Measurements from ENCODE around the gene MARK1. TPM values are rescaled to one million over a fixed set of nuclear protein-coding genes. Genes with fewer than 3 reads are reported as not detected.

MARK1 gene
- total RNA-seq, 6 experiments from 2014 or later: 0.06 to 0.53 (median 0.24) TPM

DNA sequence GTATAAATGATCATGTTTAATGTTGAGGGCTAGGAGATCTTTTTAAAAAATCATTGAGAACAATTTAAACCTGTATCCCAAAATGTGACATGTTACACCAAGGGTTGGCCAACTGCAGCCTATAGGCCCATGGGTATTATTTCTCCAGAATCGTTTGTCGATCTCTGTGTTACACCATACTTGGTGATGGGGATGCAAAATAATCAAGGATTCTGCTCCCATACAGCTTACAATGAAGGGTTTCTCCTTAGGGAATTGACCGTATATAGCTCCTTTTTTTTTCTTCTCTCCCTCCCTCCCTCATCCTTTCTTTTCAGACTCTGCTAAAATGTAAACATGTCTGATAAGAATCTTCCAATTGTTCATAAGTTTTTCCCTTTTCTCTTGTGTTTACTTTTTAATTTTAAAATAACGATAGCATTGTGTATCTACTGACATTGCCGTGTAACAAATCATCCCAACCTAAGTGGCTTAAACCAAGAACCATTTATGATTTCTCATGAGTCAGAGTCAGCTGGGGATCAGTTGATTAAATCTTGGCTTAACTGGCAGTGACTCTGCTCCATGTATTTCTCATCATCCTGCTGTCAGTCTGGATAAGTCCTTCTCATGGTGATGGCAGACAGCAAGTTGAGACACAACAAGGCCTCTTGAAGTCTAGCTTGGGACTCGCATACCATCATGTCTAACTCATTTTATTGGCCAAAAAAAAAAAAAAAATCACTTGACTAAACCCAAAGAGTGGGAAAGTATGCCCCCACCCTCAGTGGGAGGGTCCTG, 48.0 kb downstream of the MARK1 start:
- TF ChIP-seq CTCF (IDR thresholded peaks at IDR 0.05) (no peak), POLR2A (IDR thresholded peaks at IDR 0.05) (no peak)
- ATAC-seq: no peak
- WGBS (ENCODE audit: insufficient coverage, low coverage, low lambda C conversion rate, missing lambda C conversion rate): 75% methylated on average over 6 of the region's 6 CpGs
- Histone ChIP-seq H3K27ac (no peak overlapping the region), H3K4me1 (no peaks in the 10 kb centered on the region), H3K9me3 (no peaks in the 10 kb centered on the region), H3K27me3 (no peaks in the 10 kb centered on the region), H3K36me3 (no peaks in the 10 kb centered on the region), H3K4me3 (no peak overlapping the region)
- DNase-seq: no peak
- intact Hi-C loops (cut with DNase I): no loop called here

- ATAC-seq: no peak
- Histone ChIP-seq H3K27me3 (no peaks in the 10 kb centered on the region), H3K27ac (no peak overlapping the region), H3K4me1 (no peaks in the 10 kb centered on the region), H3K36me3 (no peaks in the 10 kb centered on the region), H3K4me3 (no peak overlapping the region), H3K9me3 (no peaks in the 10 kb centered on the region)
- WGBS (ENCODE audit: insufficient coverage, low coverage, low lambda C conversion rate, missing lambda C conversion rate): 80% methylated on average over 1 of the region's 1 CpG
- no peak for DNase-seq
- no peak for TF ChIP-seq CTCF (IDR thresholded peaks at IDR 0.05)
- no peak for TF ChIP-seq POLR2A (IDR thresholded peaks at IDR 0.05)
- intact Hi-C loops (cut with DNase I): no loop called here
Observed at GRCh38 chr1:220577926-220578325, 50.0 kb downstream of the MARK1 start.

GRCh38 chr1:220579317-220579716, 51.4 kb downstream of the MARK1 start:
- TF ChIP-seq POLR2A (IDR thresholded peaks at IDR 0.05): no peak
- no peak for TF ChIP-seq CTCF (IDR thresholded peaks at IDR 0.05)
- no peak for DNase-seq
- Histone ChIP-seq H3K27ac (no peak overlapping the region), H3K4me3 (no peak overlapping the region), H3K36me3 (no peaks in the 10 kb centered on the region), H3K27me3 (no peaks in the 10 kb centered on the region), H3K9me3 (no peaks in the 10 kb centered on the region), H3K4me1 (no peaks in the 10 kb centered on the region)
- ATAC-seq: no peak
- intact Hi-C loops (cut with DNase I): no loop called here
- WGBS (ENCODE audit: insufficient coverage, low coverage, low lambda C conversion rate, missing lambda C conversion rate): 69% methylated on average over 6 of the region's 6 CpGs

GRCh38 chr1:220592714-220593113, 64.8 kb downstream of the MARK1 start:
- intact Hi-C loops (cut with DNase I): no loop called here
- no peak overlapping the region for H3K4me3 ChIP-seq
- H3K4me1 ChIP-seq: no peaks in the 10 kb centered on the region
- no peak for ATAC-seq
- no peaks in the 10 kb centered on the region for H3K36me3 ChIP-seq
- no peaks in the 10 kb centered on the region for H3K9me3 ChIP-seq
- DNase-seq: no peak
- no peaks in the 10 kb centered on the region for H3K27me3 ChIP-seq
- TF ChIP-seq CTCF (IDR thresholded peaks at IDR 0.05): no peak
- TF ChIP-seq POLR2A (IDR thresholded peaks at IDR 0.05): no peak
- no peak overlapping the region for H3K27ac ChIP-seq

Data from right lobe of liver (tissue), 6 donors.